Type B pancreatic cell (in vitro differentiated cells): Measurements from ENCODE around the gene SLC8B1. TPM values are rescaled to one million over a fixed set of nuclear protein-coding genes. Genes with fewer than 3 reads are reported as not detected.
A peak's percentile ranks its signal among the peaks of the same experiment; 100 is the strongest.

ENCODE experiments used
- DNase-seq: peaks from one replicate; pipeline ENCODE4 v3.0.0; 2021; ENCODE audit warnings: mixed read lengths; ENCODE audit not compliant: unreplicated experiment; ENCODE audit errors: extremely low spot score
- H3K27ac Mint-ChIP-seq: 2 replicates; pipeline ENCODE4 v1.8.0; 2021; ENCODE audit warnings: mild to moderate bottlenecking, mixed read lengths
- H3K27me3 Mint-ChIP-seq: 2 replicates; pipeline ENCODE4 v1.8.0; 2021; ENCODE audit warnings: mixed read lengths
- H3K36me3 Mint-ChIP-seq: 2 replicates; pipeline ENCODE4 v1.8.0; 2021; ENCODE audit warnings: mixed read lengths
- H3K4me1 Mint-ChIP-seq: one replicate; pipeline ENCODE4 v1.8.0; 2021; ENCODE audit warnings: mixed read lengths; ENCODE audit not compliant: unreplicated experiment
- H3K4me3 Mint-ChIP-seq: 2 replicates; pipeline ENCODE4 v1.8.0; 2021; ENCODE audit warnings: mild to moderate bottlenecking, mixed read lengths
- H3K9me3 Mint-ChIP-seq: 2 replicates; pipeline ENCODE4 v1.8.0; 2021; ENCODE audit warnings: mixed read lengths
- CTCF ChIP-seq: fragments of 200-600 bp; sonication (generic); conservative IDR thresholded peaks from 2 replicates; pipeline ENCODE4 v1.5.0; 2021; ENCODE audit warnings: antibody characterized with exemption, mild to moderate bottlenecking
- total RNA-seq: library from RNA; stranded (reverse); gene quantifications from 2 replicates; pipeline ENCODE4 v1.2.1, GENCODE V29; 2021; ENCODE audit warnings: low replicate concordance

SLC8B1 gene
- total RNA-seq, 1 donor from 2014 or later, result 29.6 TPM

- Mint-ChIP-seq H3K36me3 (peaks cover 6% of the 10 kb centered on the region), H3K4me1 (peaks cover 3% of the 10 kb centered on the region), H3K4me3 (no peak overlapping the region), H3K27me3 (no peaks in the 10 kb centered on the region), H3K9me3 (no peaks in the 10 kb centered on the region), H3K27ac (no peak overlapping the region)
- no peak for TF ChIP-seq CTCF
- DNase-seq, result no peak
These were observed 80.6 kb downstream of the SLC8B1 start for GRCh38 chr12:113254298-113254697.

- Mint-ChIP-seq H3K27ac (peak overlapping the region; percentile 50), H3K9me3 (no peaks in the 10 kb centered on the region), H3K27me3 (no peaks in the 10 kb centered on the region), H3K36me3 (peaks cover 5% of the 10 kb centered on the region), H3K4me3 (no peak overlapping the region), H3K4me1 (peaks cover under 1% of the 10 kb centered on the region)
- no peak for DNase-seq
- TF ChIP-seq CTCF, result no peak
These were observed 81.2 kb downstream of the SLC8B1 start for GRCh38 chr12:113253532-113254285.

GRCh38 chr12:113252494-113252893, 82.4 kb downstream of the SLC8B1 start:
- Mint-ChIP-seq H3K36me3 (peaks cover 8% of the 10 kb centered on the region), H3K27ac (peak overlapping the region; percentile 66), H3K4me1 (peaks cover 7% of the 10 kb centered on the region), H3K27me3 (no peaks in the 10 kb centered on the region), H3K4me3 (no peak overlapping the region), H3K9me3 (no peaks in the 10 kb centered on the region)
- no peak for TF ChIP-seq CTCF
- no peak for DNase-seq

GRCh38 chr12:113251404-113252070, 83.4 kb downstream of the SLC8B1 start:
- Mint-ChIP-seq H3K9me3 (no peaks in the 10 kb centered on the region), H3K4me1 (peaks cover 11% of the 10 kb centered on the region), H3K4me3 (no peak overlapping the region), H3K27ac (no peak overlapping the region), H3K27me3 (no peaks in the 10 kb centered on the region), H3K36me3 (peaks cover 8% of the 10 kb centered on the region)
- no peak for DNase-seq
- no peak for TF ChIP-seq CTCF

GRCh38 chr12:113250045-113250444, 84.9 kb downstream of the SLC8B1 start:
- no peak for DNase-seq
- Mint-ChIP-seq H3K36me3 (peaks cover 8% of the 10 kb centered on the region), H3K27me3 (no peaks in the 10 kb centered on the region), H3K4me3 (no peak overlapping the region), H3K9me3 (no peaks in the 10 kb centered on the region), H3K27ac (peak overlapping the region; percentile 26), H3K4me1 (peaks cover 22% of the 10 kb centered on the region)
- no peak for TF ChIP-seq CTCF
